HG02970 (cell line): ENCODE measurements around the gene NPM3.
A peak's percentile ranks its signal among the peaks of the same experiment; 100 is the strongest.

Experiments used
- ATAC-seq: cut with Tn5 transposase; IDR thresholded peaks from one replicate; pipeline ENCODE4 v1.9.1; 2021; ENCODE audit warnings: mild to moderate bottlenecking, moderate library complexity, moderate number of reproducible peaks; ENCODE audit not compliant: unreplicated experiment, low FRiP score

The NPM3 gene, protein sequence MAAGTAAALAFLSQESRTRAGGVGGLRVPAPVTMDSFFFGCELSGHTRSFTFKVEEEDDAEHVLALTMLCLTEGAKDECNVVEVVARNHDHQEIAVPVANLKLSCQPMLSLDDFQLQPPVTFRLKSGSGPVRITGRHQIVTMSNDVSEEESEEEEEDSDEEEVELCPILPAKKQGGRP

DNA sequence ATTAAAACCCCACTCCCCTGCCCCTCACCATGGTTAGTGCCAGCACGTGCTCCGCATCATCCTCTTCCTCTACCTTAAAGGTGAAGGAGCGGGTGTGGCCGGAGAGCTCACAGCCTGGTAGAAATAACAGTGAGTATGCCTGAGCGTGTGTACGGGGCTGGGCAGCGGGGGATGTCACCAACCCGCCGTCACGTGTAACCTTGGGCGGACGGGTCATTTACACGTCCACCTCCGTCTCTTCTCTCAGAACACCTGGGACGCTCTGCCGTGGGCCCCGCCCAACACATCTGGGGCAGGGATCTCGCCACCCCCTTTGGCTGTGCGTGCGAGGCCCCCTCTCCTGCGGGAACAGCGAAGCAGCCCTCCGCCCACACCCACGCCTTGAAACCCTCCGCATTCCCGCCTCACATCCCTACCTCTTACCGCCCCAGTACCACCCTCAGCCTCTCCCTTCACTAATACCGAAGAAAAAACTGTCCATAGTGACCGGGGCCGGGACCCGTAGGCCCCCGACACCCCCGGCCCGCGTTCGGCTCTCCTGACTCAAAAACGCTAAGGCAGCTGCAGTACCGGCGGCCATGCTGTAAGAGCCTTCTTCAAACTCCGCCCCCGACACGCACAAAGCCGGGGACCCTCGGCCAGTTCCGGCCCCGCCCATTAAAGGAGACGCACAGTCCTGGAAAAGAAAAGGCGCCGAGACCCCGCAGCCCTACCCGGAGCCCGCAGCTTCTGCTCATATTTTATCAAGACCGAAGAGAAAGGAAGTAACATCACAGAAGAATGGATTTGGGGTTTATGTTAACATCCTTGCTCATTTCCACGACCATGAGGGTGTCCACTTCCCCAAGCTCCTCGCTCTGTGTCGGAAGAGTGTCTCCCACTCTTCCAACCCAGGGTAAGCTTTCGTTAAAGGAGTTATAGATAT is at the start of gene NPM3:
Gene NPM3, minus strand, starts transcription at position 636 of the 925 bp plus-strand sequence. Its CDS starts 56 bp downstream, at position 580.
- no peak for ATAC-seq

- ATAC-seq: no peak
Measured at GRCh38 chr10:101832325-101832771, 49.1 kb upstream of the NPM3 start.

GRCh38 chr10:101831169-101831811 is 48.0 kb upstream of the NPM3 start:
- no peak for ATAC-seq

- peak; percentile 61 for ATAC-seq
Measured at GRCh38 chr10:101830322-101831168, 47.3 kb upstream of the NPM3 start.

- no peak for ATAC-seq
Measured at GRCh38 chr10:101829561-101830315, 46.5 kb upstream of the NPM3 start.

GRCh38 chr10:101828766-101829551 is 45.7 kb upstream of the NPM3 start:
- no peak for ATAC-seq

DNA sequence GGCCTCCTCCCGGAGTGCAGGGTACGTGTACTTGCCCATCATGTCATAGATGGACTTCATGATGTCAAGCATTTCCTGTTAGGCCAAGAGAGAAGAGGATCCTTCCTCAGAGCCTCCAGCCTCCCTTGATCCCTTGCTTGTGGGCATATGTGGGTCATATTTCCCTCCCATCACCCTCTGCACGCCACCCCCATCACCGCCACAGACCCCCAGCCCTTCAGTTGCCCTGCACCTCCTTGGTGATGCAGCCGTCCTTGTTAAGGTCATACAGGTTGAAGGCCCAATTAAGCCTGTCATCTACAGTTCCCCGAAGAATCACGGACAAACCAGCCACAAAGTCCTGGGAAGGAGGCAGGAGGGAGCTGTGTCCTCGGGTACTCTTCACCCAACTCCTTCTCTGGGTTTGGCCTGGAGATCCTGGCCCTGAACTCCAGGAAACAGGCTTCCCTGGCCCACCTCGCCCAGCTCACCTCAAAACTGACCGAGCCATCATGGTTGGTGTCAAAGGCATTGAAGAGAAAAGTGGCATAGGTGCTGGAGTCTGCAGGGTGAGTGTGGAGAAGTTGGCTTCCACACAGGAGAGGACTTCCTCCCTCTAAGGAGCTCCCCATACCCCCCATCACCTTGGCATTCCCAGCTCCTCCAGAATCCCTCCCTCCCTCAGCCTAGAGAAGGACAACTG is 44.8 kb upstream of the NPM3 start:
- no peak for ATAC-seq

DNA sequence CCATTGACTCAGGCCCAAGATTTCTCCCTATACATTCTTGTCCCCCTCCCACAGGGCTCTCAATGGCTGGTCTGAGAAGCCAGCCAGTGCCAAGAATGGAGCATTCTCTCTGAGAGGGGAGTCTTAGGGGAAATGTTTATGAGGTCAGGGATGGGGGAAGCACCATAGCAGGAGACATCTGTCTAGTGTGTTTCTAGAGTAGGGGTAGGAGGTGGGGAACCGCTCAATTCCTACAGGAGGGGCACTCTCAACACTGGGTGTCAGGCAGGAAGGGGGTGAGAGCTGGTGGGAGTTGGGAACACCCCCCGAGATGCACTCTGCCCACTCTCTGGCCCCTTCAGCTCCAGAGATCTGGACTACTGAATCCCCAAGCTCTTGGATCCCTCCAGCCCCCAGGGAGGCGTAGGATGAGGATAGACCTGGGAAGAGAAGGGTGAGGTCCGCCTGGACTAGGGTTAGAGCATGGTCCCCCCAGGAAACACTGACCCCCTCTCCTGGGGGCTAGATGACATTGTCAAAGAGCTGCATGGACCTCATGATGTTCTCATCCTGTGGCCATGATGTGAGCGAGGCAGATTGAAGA is 43.7 kb upstream of the NPM3 start:
- ATAC-seq: no peak

GRCh38 chr10:101824736-101825135 is 41.5 kb upstream of the NPM3 start:
- ATAC-seq: no peak

DNA sequence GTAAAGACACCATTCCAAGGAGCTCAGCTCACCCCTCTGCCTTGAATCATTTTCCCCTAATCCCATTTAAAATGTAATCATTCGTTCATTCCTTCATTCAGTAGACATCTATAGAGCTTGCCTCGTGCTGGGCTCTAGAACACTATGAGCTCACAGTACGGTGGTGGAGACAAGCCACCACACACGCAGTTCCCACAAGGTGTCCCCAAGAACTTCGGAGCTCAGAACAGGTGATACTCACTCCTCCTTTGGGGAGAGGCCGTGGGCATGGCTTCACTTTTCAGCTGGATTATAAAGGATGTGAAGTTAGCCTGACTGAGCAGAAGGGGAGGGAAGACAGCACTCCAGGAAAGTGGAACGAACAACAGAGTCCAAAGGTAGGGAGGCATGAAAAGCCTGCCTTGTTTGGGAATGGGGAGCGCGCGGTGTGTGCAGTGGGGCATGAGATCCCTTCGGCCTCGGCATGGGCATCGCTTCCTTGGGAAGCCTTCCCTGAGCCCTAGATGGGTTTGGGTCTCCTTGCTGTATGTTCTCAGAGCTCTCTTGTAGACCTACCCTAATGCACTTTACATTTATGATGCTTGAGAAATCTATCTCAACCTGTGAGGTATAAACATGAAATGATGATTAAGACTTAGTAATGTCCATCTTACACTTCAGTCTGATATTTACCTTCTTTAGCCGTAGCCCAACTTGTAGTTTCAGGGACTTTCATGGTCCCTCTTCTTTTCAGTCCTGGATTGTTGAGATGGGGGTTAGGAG is 35.8 kb upstream of the NPM3 start:
- peak; percentile 1 for ATAC-seq

DNA sequence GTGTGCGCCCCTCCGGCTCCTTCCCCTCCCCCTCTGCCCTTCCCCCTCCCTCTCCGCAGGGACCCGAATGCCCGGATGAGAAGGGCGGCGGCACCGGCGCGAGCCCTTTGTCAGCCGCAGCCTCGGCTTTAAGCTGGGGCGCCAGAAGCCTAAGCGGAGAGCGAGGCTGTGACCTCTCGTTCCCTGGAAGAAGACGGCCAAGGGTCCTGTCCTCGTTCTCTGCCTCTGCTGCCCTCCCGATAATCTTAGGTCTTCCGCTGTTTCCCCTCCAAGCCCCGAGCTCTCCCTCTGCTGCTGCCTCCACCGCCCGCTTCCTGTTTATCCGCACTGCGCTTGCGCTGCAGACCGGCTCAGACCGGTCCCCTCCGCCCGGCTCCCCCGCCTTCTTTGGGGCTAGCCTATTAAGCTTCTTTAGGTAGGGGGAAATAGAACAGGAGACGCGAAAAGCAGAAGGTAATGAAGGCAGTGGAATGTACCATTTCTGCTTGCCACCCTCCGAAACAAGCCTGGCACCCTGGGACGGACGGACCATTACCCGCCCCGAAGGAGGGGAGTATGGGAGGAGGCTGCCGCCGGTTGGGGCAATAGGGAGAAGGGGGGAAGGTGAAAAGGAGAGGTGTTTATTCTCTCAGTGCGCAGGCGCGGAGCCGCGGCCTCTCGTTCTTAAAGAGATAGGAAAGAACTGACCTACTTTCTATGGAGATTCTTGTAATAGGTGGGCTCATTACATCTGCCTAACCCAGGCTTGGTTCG is 35.0 kb upstream of the NPM3 start, which contains the start of gene OGA:
Gene OGA, minus strand, starts transcription at position 326 of the 753 bp plus-strand sequence. CDS start 422 bp downstream, outside the sequence.
- peak; percentile 87 for ATAC-seq

DNA sequence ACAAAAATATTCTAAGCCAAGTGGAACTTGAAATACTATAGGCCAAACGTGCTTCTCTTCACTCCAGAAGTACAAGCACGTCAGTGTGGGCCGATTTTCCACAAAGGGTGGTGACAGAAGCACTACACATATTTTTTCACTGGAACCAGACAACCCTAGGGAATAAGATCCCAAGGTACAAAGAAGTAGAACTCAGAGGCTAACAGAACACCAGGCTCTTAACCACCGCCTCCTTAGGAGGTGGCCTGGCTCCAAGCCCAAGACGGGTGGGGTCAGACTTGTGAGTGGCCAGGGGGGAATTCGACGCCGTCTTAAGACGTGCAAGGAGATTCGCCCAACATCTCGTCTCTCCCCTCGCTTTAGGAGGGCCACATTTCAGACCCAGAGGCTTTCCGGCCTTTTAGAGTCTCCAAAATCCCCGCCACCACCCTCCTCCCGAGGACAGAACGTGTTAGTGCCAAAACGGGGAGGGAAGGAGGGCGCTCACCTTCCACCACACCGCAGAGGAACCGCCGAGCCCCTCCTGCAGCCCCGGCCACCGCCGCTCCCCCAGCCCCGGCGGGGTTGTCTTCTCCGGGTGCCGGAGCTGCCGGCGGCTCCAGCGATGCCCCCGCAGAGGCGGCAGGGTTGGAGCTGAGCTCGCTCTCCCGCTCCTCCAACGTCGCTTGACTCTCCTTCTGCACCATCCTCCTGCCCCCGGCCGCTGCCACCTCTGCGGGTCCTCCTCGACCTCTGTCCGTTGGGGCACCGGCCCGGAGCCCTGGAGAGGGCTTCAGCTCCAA is 34.3 kb upstream of the NPM3 start:
- no peak for ATAC-seq

DNA sequence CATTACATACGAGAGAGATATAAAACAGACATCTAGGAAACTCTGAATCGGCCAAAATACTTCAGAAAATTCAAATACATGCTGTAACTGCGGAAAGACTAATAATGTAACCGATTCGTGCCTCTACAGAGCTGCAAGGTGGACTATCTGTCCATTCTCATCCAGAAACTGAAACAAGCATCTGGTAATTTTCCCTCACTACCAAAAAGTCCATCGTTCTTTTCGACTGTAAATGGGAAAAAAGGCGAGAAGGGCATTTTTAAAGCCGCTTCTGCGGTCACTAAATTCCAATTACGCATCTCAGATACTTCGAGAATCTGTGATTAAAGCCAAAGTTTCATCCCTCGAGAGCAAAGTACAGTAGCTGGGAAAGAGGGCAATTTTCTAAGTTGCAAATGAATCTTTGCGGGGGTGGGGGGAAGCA is 33.7 kb upstream of the NPM3 start:
- no peak for ATAC-seq

DNA sequence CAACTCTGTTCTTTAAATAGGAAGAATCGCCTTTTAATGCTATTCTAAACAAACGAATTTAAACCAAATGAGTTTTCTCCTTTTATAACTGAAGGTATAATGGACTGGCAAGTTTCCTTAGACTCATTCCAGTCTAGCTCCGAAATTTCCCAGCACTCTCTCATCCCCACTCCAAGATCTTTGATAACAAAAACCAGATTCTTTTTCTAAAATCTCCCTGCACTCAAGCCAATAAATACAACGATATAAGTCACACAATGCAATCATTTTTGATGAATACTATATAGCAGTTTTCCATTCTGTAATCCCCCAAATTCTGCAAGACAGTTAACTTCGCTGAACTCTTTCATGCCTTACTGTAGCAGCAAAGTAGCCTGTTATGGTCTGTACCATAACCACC is 33.1 kb upstream of the NPM3 start:
- ATAC-seq: no peak

- ATAC-seq: no peak
Measured at GRCh38 chr10:101814466-101815071, 31.3 kb upstream of the NPM3 start.
